Vagina (tissue), 2 donors: ENCODE data around the gene CINP. TPM values are rescaled to one million over a fixed set of nuclear protein-coding genes. Genes with fewer than 3 reads are reported as not detected.

Experiments
- DNase-seq, 2 donors: peaks; one replicate each; pipeline ENCODE4 v3.0.0-alpha.2; 2017; ENCODE audit errors: extremely low spot score in 2 of 2
- H3K27ac ChIP-seq: fragments of 200-600 bp; sonication (generic); one replicate; pipeline ENCODE4 v1.5.1; 2019
- H3K27me3 ChIP-seq: fragments of 200-600 bp; sonication (generic); one replicate; pipeline ENCODE4 v1.5.1; 2019
- H3K36me3 ChIP-seq, 2 donors: fragments of 200-600 bp; sonication (generic); one replicate each; pipeline ENCODE4 v1.5.1; 2017 to 2019
- H3K4me1 ChIP-seq: fragments of 200-600 bp; sonication (generic); one replicate; pipeline ENCODE4 v1.5.1; 2019
- H3K4me3 ChIP-seq, 2 donors: fragments of 200-600 bp; sonication (generic); 1 replicate in 1 of 2; 2 replicates in 1 of 2; pipeline ENCODE4 v1.5.1; 2016 to 2019
- H3K9me3 ChIP-seq: fragments of 200-600 bp; sonication (generic); one replicate; pipeline ENCODE4 v1.5.1; 2019
- CTCF ChIP-seq, 3 experiments: fragments of 450-650 bp in 2 of 3; fragments of 200-600 bp in 1 of 3; sonication (generic) in 1 of 3; IDR thresholded peaks; one replicate each; pipeline ENCODE4 v1.5.1; 2017 to 2019; ENCODE audit warnings: antibody characterized with exemption in 3 of 3, mild to moderate bottlenecking in 2 of 3, moderate library complexity in 2 of 3
- POLR2A ChIP-seq, 2 donors: fragments of 450-650 bp; IDR thresholded peaks; one replicate each; pipeline ENCODE4 v1.6.1; 2017; ENCODE audit warnings: antibody characterized with exemption in 2 of 2, mild to moderate bottlenecking in 2 of 2, moderate library complexity in 2 of 2
- POLR2AphosphoS5 ChIP-seq, 2 donors: sonication (generic); formaldehyde crosslinking; IDR thresholded peaks; one replicate each; pipeline ENCODE4 v1.9.0; 2017; ENCODE audit warnings: antibody characterized with exemption in 2 of 2, mild to moderate bottlenecking in 2 of 2, low read depth in 1 of 2; ENCODE audit not compliant: insufficient read depth in 1 of 2
- intact Hi-C: fragments of 100-400 bp; cut with DNase I; formaldehyde crosslinking; loops from one replicate; pipeline ENCODE4 v1.15.1; 2023
- total RNA-seq: library from RNA; depleted of rRNA; stranded (reverse); fragments of >200 nt; gene quantifications from one replicate; pipeline ENCODE4 v1.2.3, GENCODE V29; 2016

Gene CINP
- total RNA-seq, 1 donor from 2014 or later = 21.9 TPM

- no peak for DNase-seq
- Histone ChIP-seq H3K4me3 (peak overlapping the region; percentile 41 to 52), H3K9me3 (no peaks in the 10 kb centered on the region), H3K27me3 (no peaks in the 10 kb centered on the region), H3K27ac (peak overlapping the region; percentile 86), H3K36me3 (no peaks in the 10 kb centered on the region), H3K4me1 (peaks cover 44% of the 10 kb centered on the region)
- intact Hi-C loops = loop anchor here (2.0 to 10.0 kb wide), 2 partner anchors 172 to 352 kb away; partner anchors contain the start of gene DYNC1H1
- TF ChIP-seq POLR2AphosphoS5 (IDR thresholded peaks at IDR 0.05; ENCODE audit: insufficient read depth in 1 of 2, low read depth in 1 of 2) (no peak), POLR2A (IDR thresholded peaks at IDR 0.05) (no peak), CTCF (IDR thresholded peaks at IDR 0.05) (no peak)
These were observed 46.4 kb downstream of the CINP start for GRCh38 chr14:102316338-102316742.

GRCh38 chr14:102315121-102315520, 47.6 kb downstream of the CINP start:
- Histone ChIP-seq H3K4me1 (peaks cover 32% of the 10 kb centered on the region), H3K9me3 (no peaks in the 10 kb centered on the region), H3K4me3 (no peak overlapping the region), H3K27ac (peak overlapping the region; percentile 86), H3K27me3 (no peaks in the 10 kb centered on the region), H3K36me3 (no peaks in the 10 kb centered on the region)
- TF ChIP-seq POLR2A (IDR thresholded peaks at IDR 0.05) (no peak), POLR2AphosphoS5 (IDR thresholded peaks at IDR 0.05; ENCODE audit: insufficient read depth in 1 of 2, low read depth in 1 of 2) (no peak), CTCF (IDR thresholded peaks at IDR 0.05) (no peak)
- no peak for DNase-seq
- intact Hi-C loops = loop anchor here (10.0 kb wide), 1 partner anchor 170 kb away; no protein-coding TSS in a partner anchor

- H3K4me3 ChIP-seq = peak overlapping the region; percentile 40 to 45
- H3K27ac ChIP-seq = peak overlapping the region; percentile 46
- intact Hi-C loops = loop anchor here (5.0 to 10.0 kb wide), 2 partner anchors 82 to 170 kb away; no protein-coding TSS in a partner anchor
- H3K27me3 ChIP-seq = no peaks in the 10 kb centered on the region
- H3K36me3 ChIP-seq = no peaks in the 10 kb centered on the region
- H3K9me3 ChIP-seq = no peaks in the 10 kb centered on the region
- no peak for TF ChIP-seq POLR2A (IDR thresholded peaks at IDR 0.05)
- TF ChIP-seq POLR2AphosphoS5 (IDR thresholded peaks at IDR 0.05; ENCODE audit: insufficient read depth in 1 of 2, low read depth in 1 of 2) = peak; percentile 70 to 80
- peak; percentile 83 to 92 (median 89) for TF ChIP-seq CTCF (IDR thresholded peaks at IDR 0.05)
- H3K4me1 ChIP-seq = peaks cover 31% of the 10 kb centered on the region
- DNase-seq = no peak
These were observed 48.3 kb downstream of the CINP start for GRCh38 chr14:102314242-102315011.

GRCh38 chr14:102304611-102305506, 57.8 kb downstream of the CINP start, which contains the start of gene MOK:
TSS of gene MOK (minus strand) at chr14:102305164. CDS start at chr14:102304968, 196 bp downstream.
- H3K36me3 ChIP-seq = no peaks in the 10 kb centered on the region
- H3K4me1 ChIP-seq = peaks cover 12% of the 10 kb centered on the region
- TF ChIP-seq POLR2AphosphoS5 (IDR thresholded peaks at IDR 0.05; ENCODE audit: insufficient read depth in 1 of 2, low read depth in 1 of 2) (peak; percentile 62 to 89), CTCF (IDR thresholded peaks at IDR 0.05) (peak in 1 of 3 experiments; percentile 16), POLR2A (IDR thresholded peaks at IDR 0.05) (no peak)
- no peak within 1 kb of the TSS for H3K27ac ChIP-seq
- H3K9me3 ChIP-seq = no peaks in the 10 kb centered on the region
- DNase-seq = peak in 1 of 2 donors; percentile 94
- no peaks in the 10 kb centered on the region for H3K27me3 ChIP-seq
- intact Hi-C loops = no loop called here
- H3K4me3 ChIP-seq = peak within 1 kb of the TSS; percentile 66 to 90
